ENCODE measurements around the gene MAPK8IP3.

GRCh38 chr16:1782408-1783264 is 76.6 kb downstream of the MAPK8IP3 start, which contains the start of the genes NUBP2 and SPSB3:
- TF ChIP-seq CTCF (IDR thresholded peaks at IDR 0.05; ENCODE audit: low read depth, low read length) = no peak
- no peak for TF ChIP-seq EZH2phosphoT487 (IDR thresholded peaks at IDR 0.05; ENCODE audit: low read depth)
